Activated CD8-positive, alpha-beta memory T cell treated with anti-CD3 and anti-CD28 coated beads for 48 hours (primary cell): ENCODE measurements around the gene RNPS1.
"Not testable (repeated sequence)": the region's sequence is repeated elsewhere in the genome, so short reads cannot be mapped to it uniquely, and the experiment has no call there.

Experiments
- DNase-seq, 3 experiments: peaks; one replicate each; pipeline ENCODE4 v3.0.0-alpha.2; 2020; ENCODE audit warnings: low read depth in 2 of 3, low spot score in 2 of 3

Gene RNPS1

GRCh38 chr16:2258530-2258929 is 9.4 kb downstream of the RNPS1 start:
- DNase-seq = not testable (repeated sequence)

- DNase-seq = no peak
These were observed 10.2 kb downstream of the RNPS1 start for GRCh38 chr16:2257726-2258125.

GRCh38 chr16:2256531-2257140 is 11.3 kb downstream of the RNPS1 start:
- no peak for DNase-seq

GRCh38 chr16:2253293-2253692 is 14.6 kb downstream of the RNPS1 start:
- DNase-seq = no peak

GRCh38 chr16:2252806-2253148 is 15.1 kb downstream of the RNPS1 start:
- DNase-seq = no peak

- DNase-seq = peak; percentile 64 to 87 (median 82)
These were observed 16.4 kb downstream of the RNPS1 start, which contains the start of gene ECI1 for GRCh38 chr16:2251296-2252111. TSS of gene ECI1 (minus strand) at chr16:2251587. CDS start at chr16:2251566, 21 bp downstream.

- DNase-seq = peak in 1 of 3 experiments; percentile 17
These were observed 17.2 kb downstream of the RNPS1 start for GRCh38 chr16:2250652-2251295.

GRCh38 chr16:2246301-2246885 is 21.5 kb downstream of the RNPS1 start:
- no peak for DNase-seq

GRCh38 chr16:2244926-2245795 is 22.8 kb downstream of the RNPS1 start:
- DNase-seq = no peak

- DNase-seq = no peak
These were observed 23.6 kb downstream of the RNPS1 start for GRCh38 chr16:2244301-2244700.

GRCh38 chr16:2243781-2244180 is 24.1 kb downstream of the RNPS1 start:
- no peak for DNase-seq

GRCh38 chr16:2243031-2243528 is 24.8 kb downstream of the RNPS1 start:
- DNase-seq = no peak

GRCh38 chr16:2242598-2242997 is 25.3 kb downstream of the RNPS1 start:
- no peak for DNase-seq

GRCh38 chr16:2240331-2240730 is 27.6 kb downstream of the RNPS1 start:
- DNase-seq = not testable (repeated sequence)

GRCh38 chr16:2238838-2239675 is 28.9 kb downstream of the RNPS1 start:
- no peak for DNase-seq

GRCh38 chr16:2238150-2238837 is 29.6 kb downstream of the RNPS1 start:
- DNase-seq = no peak

- no peak for DNase-seq
These were observed 30.3 kb downstream of the RNPS1 start for GRCh38 chr16:2237493-2238149.

GRCh38 chr16:2237102-2237482 is 30.8 kb downstream of the RNPS1 start:
- no peak for DNase-seq
